ENCODE data around the gene SYT5. TPM values are rescaled to one million over a fixed set of nuclear protein-coding genes. Genes with fewer than 3 reads are reported as not detected.

The SYT5 gene
- total and polyA plus RNA-seq, 2 of the 8 experiments (the other 6 are each of a cell fraction or from before 2014, with no cell fraction given) = 0.35 to 0.67 TPM

- Histone ChIP-seq H3K9me3 (ENCODE audit: insufficient read depth in 2 of 2, low read depth in 1 of 2, low read length in 1 of 2) (no peaks in the 10 kb centered on the region), H3K14ac (ENCODE audit: insufficient read length) (no peak overlapping the region), H3K4me3 (ENCODE audit: extremely low read depth in 1 of 4, insufficient read depth in 2 of 4, low read depth in 3 of 4, low read length in 4 of 4) (no peak overlapping the region), H3K79me1 (ENCODE audit: low read depth, low read length) (no peaks in the 10 kb centered on the region), H3K4me2 (ENCODE audit: insufficient read depth in 1 of 2, low read depth in 2 of 2, low read length in 2 of 2) (no peak overlapping the region; a peak in 1 of 4 replicates), H2BK5ac (ENCODE audit: low read depth, low read length) (no peak overlapping the region), H3K27ac (ENCODE audit: low read depth, low read length) (no peak overlapping the region), H3K9ac (replicated peaks in 1 of 4; ENCODE audit: extremely low read depth in 1 of 4, low read depth in 3 of 4, low read length in 3 of 4) (no peak overlapping the region), H3K56ac (replicated peaks; ENCODE audit: insufficient read length, low read depth, low read length) (no peak overlapping the region), H3K18ac (ENCODE audit: extremely low read depth, low read length) (no peak overlapping the region), H2BK15ac (ENCODE audit: low read length) (0 out of 2 replicates have a peak overlapping the region, but pooled peaks have one; percentile 46), H3K4me1 (replicated peaks in 1 of 4; ENCODE audit: control insufficient read depth in 3 of 4, insufficient read depth in 4 of 4, low read length in 3 of 4) (peaks cover 5 to 26% (median 18%) of the 10 kb centered on the region in 4 experiments), H4K20me1 (replicated peaks in 1 of 2; ENCODE audit: control insufficient read depth in 1 of 2, insufficient read depth in 2 of 2, low read length in 2 of 2) (peaks cover 0 to 2% of the 10 kb centered on the region in 2 experiments), H2AK5ac (ENCODE audit: low read depth, low read length) (no peak overlapping the region), H2BK120ac (replicated peaks; ENCODE audit: low read depth, low read length) (no peak overlapping the region), H4K8ac (ENCODE audit: extremely low read depth, insufficient read depth, low read length) (no peak overlapping the region), H3K4ac (replicated peaks; ENCODE audit: insufficient read length, low read depth, low read length) (no peak overlapping the region), H3K79me2 (ENCODE audit: control insufficient read depth in 1 of 2, insufficient read depth in 2 of 2, low read length in 2 of 2) (no peaks in the 10 kb centered on the region), H2BK12ac (ENCODE audit: low read depth, low read length) (0 out of 2 replicates have a peak overlapping the region, but pooled peaks have one; percentile 43), H3K27me3 (replicated peaks in 1 of 4; ENCODE audit: control insufficient read depth in 3 of 4, extremely low read depth in 1 of 4, insufficient read depth in 3 of 4, low read length in 3 of 4) (peaks cover 2 to 57% (median 41%) of the 10 kb centered on the region in 4 experiments; a peak in 6 of 7 replicates), H3K23me2 (ENCODE audit: low read depth, low read length) (peaks cover 25% of the 10 kb centered on the region; the same call in 1 of the 2 replicates), H2BK20ac (ENCODE audit: low read length) (no peak overlapping the region), H4K5ac (ENCODE audit: insufficient read length, low read depth, low read length) (no peak overlapping the region), H4K91ac (replicated peaks; ENCODE audit: insufficient read length, low read length) (no peak overlapping the region), H2AFZ (ENCODE audit: low read length) (no peak overlapping the region), H3K23ac (ENCODE audit: insufficient read length) (no peak overlapping the region), H3K36me3 (ENCODE audit: control insufficient read depth in 2 of 4, insufficient read depth in 4 of 4, low read length in 3 of 4) (no peaks in the 10 kb centered on the region)
- TF ChIP-seq POU5F1 (IDR thresholded peaks at IDR 0.05; ENCODE audit: low read depth, low read length) = no peak
- TF ChIP-seq CTCF (IDR thresholded peaks at IDR 0.05; ENCODE audit: control extremely low read depth in 1 of 3, insufficient read depth in 1 of 3, low read depth in 1 of 3, low read length in 3 of 3) = peak in 1 of 3 experiments; percentile 9; a peak in 1 of 4 replicates
- ChIA-PET POLR2A (ENCODE audit: partially characterized antibody) (interaction anchor here (0.7 to 3.3 kb wide), 6 partner anchors 9 to 232 kb away, joined by 3 to 16 read pairs (median 6); partner anchors contain the start of genes DNAAF3, PPP6R1 and UBE2S), CTCF (ENCODE audit: partially characterized antibody) (interaction anchor here (0.6 to 3.2 kb wide), 8 partner anchors 10 to 197 kb away, joined by 3 to 28 read pairs (median 4); partner anchors contain the start of gene DNAAF3)
- peak; percentile 13 for FAIRE-seq
- DNase-seq (ENCODE audit: low read depth in 1 of 2, low spot score in 2 of 2) = no peak
- 62% methylated on average over 2 of the region's 2 CpGs; no CpG with 5 or more reads in 1 of the 2 experiments for WGBS, 2 experiments (ENCODE audit: extremely low coverage in 1 of 2, insufficient coverage in 1 of 2, insufficient read length in 1 of 2, insufficient replicate concordance in 2 of 2, low coverage in 1 of 2, low lambda C conversion rate in 2 of 2, missing lambda C conversion rate in 1 of 2)
Measured at GRCh38 chr19:55176076-55176475, 4.0 kb downstream of the SYT5 start.

All from H1 (cell line).